Prostate gland (tissue), 2 donors: Measurements from ENCODE around the gene DCLK2.

ENCODE experiments used
- CTCF ChIP-seq, 4 experiments: fragments of 200-600 bp in 2 of 4; fragments of 450-650 bp in 2 of 4; sonication (generic) in 2 of 4; IDR thresholded peaks; 1 replicate in 3 of 4; 2 replicates in 1 of 4; pipeline ENCODE4 v1.5.1; 2016 to 2019; ENCODE audit warnings: antibody characterized with exemption in 4 of 4, mild to moderate bottlenecking in 2 of 4, moderate library complexity in 2 of 4
- POLR2A ChIP-seq: fragments of 450-650 bp; IDR thresholded peaks from one replicate; pipeline ENCODE4 v1.6.1; 2016; ENCODE audit warnings: antibody characterized with exemption, mild to moderate bottlenecking
- POLR2AphosphoS5 ChIP-seq: sonication (generic); formaldehyde crosslinking; IDR thresholded peaks from one replicate; pipeline ENCODE4 v1.6.1; 2017; ENCODE audit warnings: antibody characterized with exemption

- TF ChIP-seq POLR2A, result no peak
- TF ChIP-seq CTCF (IDR thresholded peaks at IDR 0.05), result no peak
- TF ChIP-seq POLR2AphosphoS5, result no peak
Measured at GRCh38 chr4:150205016-150205415, 126.8 kb downstream of the DCLK2 start.
